NK-92 treated with Interleukin-12 subunit alpha and Interleukin-12 subunit beta, amount 100 ng/mL, for 24 hours (cell line): Measurements from ENCODE around the gene AFG1L.
"Not testable (repeated sequence)": the region's sequence is repeated elsewhere in the genome, so short reads cannot be mapped to it uniquely, and the experiment has no call there.

Experiments used
- DNase-seq: peaks from one replicate; lab custom pipeline; 2025; lab: John Stamatoyannopoulos, UW

AFG1L gene

GRCh38 chr6:108518714-108519576 lies 224.1 kb downstream of the AFG1L start:
- peak; percentile 9 for DNase-seq

- no peak for DNase-seq
Observed at GRCh38 chr6:108521616-108522107, 226.8 kb downstream of the AFG1L start.

- DNase-seq = no peak
Observed at GRCh38 chr6:108523697-108524096, 228.8 kb downstream of the AFG1L start.

GRCh38 chr6:108524528-108525248 lies 229.8 kb downstream of the AFG1L start:
- DNase-seq = no peak

GRCh38 chr6:108526739-108527174 lies 231.9 kb downstream of the AFG1L start:
- DNase-seq = no peak

GRCh38 chr6:108528878-108529277 lies 234.0 kb downstream of the AFG1L start:
- DNase-seq = no peak

- DNase-seq = no peak
Observed at GRCh38 chr6:108531332-108531731, 236.5 kb downstream of the AFG1L start.

- DNase-seq = no peak
Observed at GRCh38 chr6:108535114-108535742, 240.4 kb downstream of the AFG1L start.

- not testable (repeated sequence) for DNase-seq
Observed at GRCh38 chr6:108535920-108536535, 241.2 kb downstream of the AFG1L start.

- DNase-seq = peak; percentile 51
Observed at GRCh38 chr6:108541843-108542759, 247.2 kb downstream of the AFG1L start.

- no peak for DNase-seq
Observed at GRCh38 chr6:108543175-108543940, 248.5 kb downstream of the AFG1L start.

GRCh38 chr6:108544606-108545005 lies 249.8 kb downstream of the AFG1L start:
- DNase-seq = no peak

- DNase-seq = no peak
Observed at GRCh38 chr6:108546079-108547049, 251.5 kb downstream of the AFG1L start.

GRCh38 chr6:108549241-108549640 lies 254.4 kb downstream of the AFG1L start:
- DNase-seq = no peak

- DNase-seq = no peak
Observed at GRCh38 chr6:108549741-108550140, 254.9 kb downstream of the AFG1L start.

- no peak for DNase-seq
Observed at GRCh38 chr6:108550256-108550655, 255.4 kb downstream of the AFG1L start.

GRCh38 chr6:108555399-108556052 lies 260.7 kb downstream of the AFG1L start:
- no peak for DNase-seq

- no peak for DNase-seq
Observed at GRCh38 chr6:108556250-108556649, 261.4 kb downstream of the AFG1L start.
